H1 (cell line): ENCODE measurements around the gene UBTD2. TPM values are rescaled to one million over a fixed set of nuclear protein-coding genes. Genes with fewer than 3 reads are reported as not detected.

ENCODE experiments used
- CTCF ChIA-PET: fragments of 300-600 bp; sonication (Branson Sonifier 250); formaldehyde crosslinking; loops from one replicate; lab custom pipeline; 2021; ENCODE audit not compliant: partially characterized antibody; lab: Charles Lee
- POLR2A ChIA-PET: fragments of 300-600 bp; sonication (Branson Sonifier 250); formaldehyde crosslinking; loops from one replicate; lab custom pipeline; 2021; ENCODE audit warnings: inconsistent platforms; ENCODE audit not compliant: partially characterized antibody; lab: Charles Lee
- DNase-seq, 2 experiments: peaks; one replicate each; pipeline versions ENCODE4 v3.0.0 to v3.0.0-alpha.2; 2010 to 2022; ENCODE audit warnings: low spot score in 2 of 2, low read depth in 1 of 2, mixed read lengths in 1 of 2
- FAIRE-seq: peaks from 2 replicates; lab custom pipeline; 2011; peaks lifted over from hg19 to GRCh38; lab: Jason Lieb, UNC
- H2AFZ ChIP-seq: 2 replicates; pipeline ENCODE4 v1.8.1; 2012; ENCODE audit warnings: low read length, inconsistent platforms
- H2AK5ac ChIP-seq: 2 replicates; pipeline ENCODE4 v1.6.1; 2013; ENCODE audit warnings: low read depth, low read length
- H2BK120ac ChIP-seq: replicated peaks from 2 replicates; pipeline ENCODE3; 2013; ENCODE audit warnings: low read depth, low read length, inconsistent platforms
- H2BK12ac ChIP-seq: 2 replicates; pipeline ENCODE4 v1.6.1; 2013; ENCODE audit warnings: low read depth, low read length
- H2BK15ac ChIP-seq: 2 replicates; pipeline ENCODE4 v1.6.1; 2013; ENCODE audit warnings: low read length
- H2BK20ac ChIP-seq: 2 replicates; pipeline ENCODE4 v1.6.1; 2013; ENCODE audit warnings: low read length
- H2BK5ac ChIP-seq: 2 replicates; pipeline ENCODE4 v1.6.1; 2013; ENCODE audit warnings: low read depth, low read length
- H3K14ac ChIP-seq: 2 replicates; pipeline ENCODE4 v1.6.1; 2013; ENCODE audit warnings: inconsistent platforms; ENCODE audit not compliant: insufficient read length
- H3K18ac ChIP-seq: 2 replicates; pipeline ENCODE4 v1.6.1; 2013; ENCODE audit warnings: low read length; ENCODE audit errors: extremely low read depth
- H3K23ac ChIP-seq: 2 replicates; pipeline ENCODE4 v1.6.1; 2013; ENCODE audit warnings: inconsistent platforms; ENCODE audit not compliant: insufficient read length
- H3K23me2 ChIP-seq: 2 replicates; pipeline ENCODE4 v1.6.1; 2013; ENCODE audit warnings: low read depth, low read length
- H3K27ac ChIP-seq: 2 replicates; pipeline ENCODE4 v1.6.1; 2011; ENCODE audit warnings: low read depth, low read length, inconsistent platforms
- H3K27me3 ChIP-seq, 4 experiments: replicated peaks in 1 of 4; 1 replicate in 1 of 4; 2 replicates in 3 of 4; pipeline versions ENCODE4 v1.6.1 to v1.8.1; 2011 to 2013; ENCODE audit warnings: low read length in 3 of 4, mild to moderate bottlenecking in 3 of 4, inconsistent platforms in 2 of 4, mixed read lengths in 2 of 4, moderate library complexity in 1 of 4; ENCODE audit not compliant: control insufficient read depth in 3 of 4, insufficient read depth in 3 of 4; ENCODE audit errors: extremely low read depth in 1 of 4
- H3K36me3 ChIP-seq, 4 experiments: 2 replicates each; pipeline versions ENCODE4 v1.6.1 to v1.8.1; 2011 to 2013; ENCODE audit warnings: mild to moderate bottlenecking in 4 of 4, low read length in 3 of 4, moderate library complexity in 2 of 4, control low read depth in 1 of 4, inconsistent platforms in 1 of 4; ENCODE audit not compliant: insufficient read depth in 4 of 4, control insufficient read depth in 2 of 4
- H3K4ac ChIP-seq: replicated peaks from 2 replicates; pipeline ENCODE3; 2013; ENCODE audit warnings: low read length, low read depth, mixed read lengths, inconsistent platforms; ENCODE audit not compliant: insufficient read length
- H3K4me1 ChIP-seq, 4 experiments: replicated peaks in 1 of 4; 1 replicate in 1 of 4; 2 replicates in 3 of 4; pipeline versions ENCODE4 v1.6.1 to v1.8.1; 2011 to 2013; ENCODE audit warnings: low read length in 3 of 4, inconsistent platforms in 2 of 4, mixed read lengths in 1 of 4; ENCODE audit not compliant: insufficient read depth in 4 of 4, control insufficient read depth in 3 of 4
- H3K4me2 ChIP-seq, 2 experiments: 2 replicates each; pipeline versions ENCODE4 v1.6.1 to v1.8.1; 2011 to 2013; ENCODE audit warnings: low read depth in 2 of 2, low read length in 2 of 2, control low read depth in 1 of 2, inconsistent platforms in 1 of 2, mild to moderate bottlenecking in 1 of 2; ENCODE audit not compliant: insufficient read depth in 1 of 2
- H3K4me3 ChIP-seq, 4 experiments: fragments of 200-600, 300-600 bp in 1 of 4; sonication (generic), shearing (Covaris generic), sonication (Bioruptor Twin) in 1 of 4; 2 replicates each; pipeline versions ENCODE4 v1.5.1 to v1.8.1; 2011 to 2016; ENCODE audit warnings: low read length in 4 of 4, low read depth in 3 of 4, control low read depth in 2 of 4, inconsistent platforms in 2 of 4, mild to moderate bottlenecking in 2 of 4, mixed read lengths in 1 of 4, moderate library complexity in 1 of 4; ENCODE audit not compliant: insufficient read depth in 2 of 4; ENCODE audit errors: extremely low read depth in 1 of 4
- H3K56ac ChIP-seq: replicated peaks from 2 replicates; pipeline ENCODE3; 2013; ENCODE audit warnings: low read depth, mild to moderate bottlenecking, mixed read lengths, low read length, inconsistent platforms; ENCODE audit not compliant: insufficient read length
- H3K79me1 ChIP-seq: 2 replicates; pipeline ENCODE4 v1.6.1; 2013; ENCODE audit warnings: low read depth, low read length, control low read depth
- H3K79me2 ChIP-seq, 2 experiments: 2 replicates each; pipeline versions ENCODE4 v1.6.1 to v1.8.1; 2012 to 2013; ENCODE audit warnings: low read length in 2 of 2, mild to moderate bottlenecking in 2 of 2, inconsistent platforms in 1 of 2; ENCODE audit not compliant: insufficient read depth in 2 of 2, control insufficient read depth in 1 of 2
- H3K9ac ChIP-seq, 4 experiments: replicated peaks in 1 of 4; 1 replicate in 1 of 4; 2 replicates in 3 of 4; pipeline versions ENCODE4 v1.6.1 to v1.8.1; 2011 to 2013; ENCODE audit warnings: low read depth in 3 of 4, low read length in 3 of 4, control low read depth in 2 of 4, mild to moderate bottlenecking in 2 of 4, moderate library complexity in 2 of 4, inconsistent platforms in 1 of 4; ENCODE audit errors: extremely low read depth in 1 of 4
- H3K9me3 ChIP-seq, 2 experiments: 2 replicates each; pipeline versions ENCODE4 v1.6.1 to v1.8.1; 2012 to 2013; ENCODE audit warnings: mild to moderate bottlenecking in 2 of 2, moderate library complexity in 2 of 2, control low read depth in 1 of 2, inconsistent platforms in 1 of 2, low read depth in 1 of 2, low read length in 1 of 2, mixed read lengths in 1 of 2; ENCODE audit not compliant: insufficient read depth in 2 of 2
- H4K20me1 ChIP-seq, 2 experiments: replicated peaks in 1 of 2; 2 replicates each; pipeline versions ENCODE3 to v1.8.1; 2011 to 2013; ENCODE audit warnings: inconsistent platforms in 2 of 2, low read length in 2 of 2, mild to moderate bottlenecking in 1 of 2; ENCODE audit not compliant: insufficient read depth in 2 of 2, control insufficient read depth in 1 of 2
- H4K5ac ChIP-seq: 2 replicates; pipeline ENCODE4 v1.6.1; 2013; ENCODE audit warnings: low read length, low read depth, mixed read lengths, inconsistent platforms; ENCODE audit not compliant: insufficient read length
- H4K8ac ChIP-seq: 2 replicates; pipeline ENCODE4 v1.8.0; 2013; ENCODE audit warnings: mild to moderate bottlenecking, moderate library complexity, low read length, inconsistent platforms; ENCODE audit not compliant: insufficient read depth; ENCODE audit errors: extremely low read depth
- H4K91ac ChIP-seq: replicated peaks from 2 replicates; pipeline ENCODE3; 2013; ENCODE audit warnings: low read length, mixed read lengths, inconsistent platforms; ENCODE audit not compliant: insufficient read length
- CBX8 ChIP-seq: fragments of 300-800, 300-1000 bp; sonication (generic); IDR thresholded peaks from 2 replicates; pipeline ENCODE4 v1.7.1; 2016; ENCODE audit warnings: low read depth, low read length, borderline replicate concordance
- CTCF ChIP-seq, 3 experiments: IDR thresholded peaks; 1 replicate in 2 of 3; 2 replicates in 1 of 3; pipeline versions ENCODE4 v1.5.1 to v1.6.1; 2011; ENCODE audit warnings: low read length in 3 of 3, mild to moderate bottlenecking in 3 of 3, inconsistent platforms in 2 of 3, low read depth in 1 of 3, moderate library complexity in 1 of 3; ENCODE audit not compliant: insufficient read depth in 1 of 3; ENCODE audit errors: control extremely low read depth in 1 of 3
- E2F6 ChIP-seq: IDR thresholded peaks from 2 replicates; pipeline ENCODE4 v1.6.1; 2012; ENCODE audit warnings: inconsistent platforms
- EGR1 ChIP-seq: IDR thresholded peaks from 2 replicates; pipeline ENCODE4 v1.6.1; 2011; ENCODE audit warnings: low read depth, low read length, borderline replicate concordance
- JUN ChIP-seq: IDR thresholded peaks from 2 replicates; pipeline ENCODE4 v1.6.1; 2011; ENCODE audit warnings: low read depth, mild to moderate bottlenecking, improper control_type of control experiment, low read length
- MAFK ChIP-seq: IDR thresholded peaks from 2 replicates; pipeline ENCODE4 v1.6.1; 2012; ENCODE audit warnings: low read depth, mild to moderate bottlenecking, improper control_type of control experiment, low read length
- POU5F1 ChIP-seq: IDR thresholded peaks from 2 replicates; pipeline ENCODE4 v1.6.1; 2011; ENCODE audit warnings: low read depth, mild to moderate bottlenecking, low read length, moderate library complexity
- RBBP5 ChIP-seq: IDR thresholded peaks from 2 replicates; pipeline ENCODE4 v1.7.1; 2012; ENCODE audit warnings: low read depth, mild to moderate bottlenecking, inconsistent platforms, low read length, moderate library complexity, borderline replicate concordance
- SP4 ChIP-seq: IDR thresholded peaks from 2 replicates; pipeline ENCODE4 v1.6.1; 2012; ENCODE audit warnings: low read length, inconsistent platforms
- YY1 ChIP-seq: IDR thresholded peaks from 2 replicates; pipeline ENCODE4 v1.6.1; 2011; ENCODE audit warnings: low read depth, mild to moderate bottlenecking, low read length
- WGBS, 2 experiments: shearing (Covaris generic) in 1 of 2; methylation state at CpG; one replicate each; pipeline versions ENCODE4 v1.1.6 to v1.1.7; 2013 to 2015; ENCODE audit warnings: low lambda C conversion rate in 2 of 2, mixed read lengths in 2 of 2, inconsistent platforms in 1 of 2, low coverage in 1 of 2, missing lambda C conversion rate in 1 of 2; ENCODE audit not compliant: insufficient replicate concordance in 2 of 2, insufficient coverage in 1 of 2, insufficient read length in 1 of 2; ENCODE audit errors: extremely low coverage in 1 of 2, missing lambda C conversion rate in 1 of 2; 5-methylcytosine and 5-hydroxymethylcytosine counted together
- polyA plus RNA-seq, 7 experiments: library from polyadenylated mRNA; depleted of rRNA in 3 of 7; stranded (reverse) in 5 of 7; unstranded in 2 of 7; fragments of >200 nt in 5 of 7; fragments of 200-250 nt in 2 of 7; gene quantifications; 1 replicate in 5 of 7; 2 replicates in 1 of 7; 4 replicates in 1 of 7; pipeline versions ENCODE4 v1.2.1 to v1.2.3, GENCODE V29; 2011 to 2013; ENCODE audit warnings: missing spikeins in 2 of 7, mixed read lengths in 2 of 7
- total RNA-seq: library from RNA; stranded (reverse); fragmentation: NEBNext Ultra II Directional; extraction: Animal tissue kit (Norgen Biotek cat#: 25700); gene quantifications from 2 replicates; pipeline ENCODE4 v1.2.1, GENCODE V29; 2021

The UBTD2 gene
- total and polyA plus RNA-seq, 2 of the 8 experiments (the other 6 are each of a cell fraction or from before 2014, with no cell fraction given), result 14.5 to 39.2 TPM

- 90% methylated on average over 2 of the region's 2 CpGs; no CpG with 5 or more reads in 1 of the 2 experiments for WGBS, 2 experiments
- Histone ChIP-seq H3K4me3 (no peak overlapping the region), H3K36me3 (no peaks in the 10 kb centered on the region), H3K9me3 (no peaks in the 10 kb centered on the region), H4K91ac (no peak overlapping the region), H3K56ac (no peak overlapping the region), H3K27me3 (no peaks in the 10 kb centered on the region), H3K14ac (no peak overlapping the region), H3K27ac (no peak overlapping the region), H2BK120ac (no peak overlapping the region), H3K4ac (no peak overlapping the region), H3K9ac (no peak overlapping the region), H2AFZ (no peak overlapping the region), H2BK5ac (no peak overlapping the region), H3K18ac (no peak overlapping the region), H2BK12ac (no peak overlapping the region), H3K23ac (no peak overlapping the region), H2BK15ac (no peak overlapping the region), H4K8ac (no peak overlapping the region), H4K5ac (no peak overlapping the region), H3K4me2 (no peak overlapping the region), H3K79me2 (no peaks in the 10 kb centered on the region), H3K23me2 (no peaks in the 10 kb centered on the region), H3K4me1 (peaks cover 0 to 4% (median 0%) of the 10 kb centered on the region in 4 experiments; a peak in 1 of 7 replicates), H2AK5ac (no peak overlapping the region), H4K20me1 (no peaks in the 10 kb centered on the region), H2BK20ac (no peak overlapping the region), H3K79me1 (no peaks in the 10 kb centered on the region)
- no peak for DNase-seq
- POLR2A ChIA-PET, result interaction anchor here (1.0 kb wide), 1 partner anchor 11 kb away, joined by 3 read pairs; the partner anchor contains the start of gene UBTD2
- CTCF ChIA-PET, result interaction anchor here (0.6 to 3.1 kb wide), 26 partner anchors 8 to 298 kb away, joined by 3 to 17 read pairs (median 3); no protein-coding TSS in a partner anchor
- FAIRE-seq, result no peak
- TF ChIP-seq SP4, result no peak
- TF ChIP-seq POU5F1, result no peak
- TF ChIP-seq E2F6, result no peak
- TF ChIP-seq CBX8, result no peak
- TF ChIP-seq EGR1, result no peak
- TF ChIP-seq RBBP5, result no peak
- TF ChIP-seq JUN, result no peak
- TF ChIP-seq MAFK, result no peak
- TF ChIP-seq CTCF (IDR thresholded peaks at IDR 0.05; ENCODE audit: control extremely low read depth in 1 of 3, insufficient read depth in 1 of 3, low read depth in 1 of 3, low read length in 3 of 3), result no peak
- TF ChIP-seq YY1, result no peak
These were observed 10.3 kb upstream of the UBTD2 start for GRCh38 chr5:172293745-172294342.
